Measurements from ENCODE around the gene SLC15A3. TPM values are rescaled to one million over a fixed set of nuclear protein-coding genes. Genes with fewer than 3 reads are reported as not detected.

SLC15A3 gene
- total RNA-seq, 1 experiment from 2014 or later: 10.2 TPM

DNA sequence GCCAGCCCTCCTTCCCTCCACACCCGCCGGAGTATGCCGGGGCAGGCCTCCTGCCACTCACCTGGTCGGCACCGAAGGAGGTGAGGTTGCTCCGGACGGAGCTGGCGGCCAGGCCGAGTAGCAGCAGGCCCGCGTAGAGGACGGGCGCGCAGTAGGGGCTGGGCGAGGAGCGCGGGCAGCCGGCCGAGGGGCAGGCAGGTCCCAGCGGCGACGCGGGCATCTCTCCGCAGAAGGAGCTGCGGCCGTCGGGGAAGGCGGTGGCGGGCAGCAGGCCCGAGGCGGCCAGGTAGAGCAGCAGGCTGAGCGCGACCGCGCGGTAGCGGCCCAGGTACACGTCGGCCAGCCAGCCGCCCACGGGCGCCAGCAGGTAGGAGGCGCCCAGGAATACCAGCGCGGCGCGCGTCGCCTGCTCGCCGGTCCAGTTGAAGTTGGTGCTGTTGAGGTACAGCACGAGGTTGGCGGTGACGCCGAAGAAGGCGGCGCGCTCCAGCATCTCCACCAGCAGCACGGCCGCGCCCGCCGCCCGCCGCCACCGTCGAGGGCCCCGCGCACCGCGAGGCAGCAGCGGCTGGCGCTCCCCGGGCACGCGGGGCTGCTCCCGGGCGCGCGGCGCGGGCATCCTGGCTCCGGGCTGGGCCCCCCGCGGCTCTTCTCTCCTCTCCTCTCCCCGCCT lies 907 bp downstream of the SLC15A3 start (continued):
- TF ChIP-seq ZNF423 (CRISPR knock-in tag; IDR thresholded peaks at IDR 0.05): no peak
- TF ChIP-seq, protein P1, sequence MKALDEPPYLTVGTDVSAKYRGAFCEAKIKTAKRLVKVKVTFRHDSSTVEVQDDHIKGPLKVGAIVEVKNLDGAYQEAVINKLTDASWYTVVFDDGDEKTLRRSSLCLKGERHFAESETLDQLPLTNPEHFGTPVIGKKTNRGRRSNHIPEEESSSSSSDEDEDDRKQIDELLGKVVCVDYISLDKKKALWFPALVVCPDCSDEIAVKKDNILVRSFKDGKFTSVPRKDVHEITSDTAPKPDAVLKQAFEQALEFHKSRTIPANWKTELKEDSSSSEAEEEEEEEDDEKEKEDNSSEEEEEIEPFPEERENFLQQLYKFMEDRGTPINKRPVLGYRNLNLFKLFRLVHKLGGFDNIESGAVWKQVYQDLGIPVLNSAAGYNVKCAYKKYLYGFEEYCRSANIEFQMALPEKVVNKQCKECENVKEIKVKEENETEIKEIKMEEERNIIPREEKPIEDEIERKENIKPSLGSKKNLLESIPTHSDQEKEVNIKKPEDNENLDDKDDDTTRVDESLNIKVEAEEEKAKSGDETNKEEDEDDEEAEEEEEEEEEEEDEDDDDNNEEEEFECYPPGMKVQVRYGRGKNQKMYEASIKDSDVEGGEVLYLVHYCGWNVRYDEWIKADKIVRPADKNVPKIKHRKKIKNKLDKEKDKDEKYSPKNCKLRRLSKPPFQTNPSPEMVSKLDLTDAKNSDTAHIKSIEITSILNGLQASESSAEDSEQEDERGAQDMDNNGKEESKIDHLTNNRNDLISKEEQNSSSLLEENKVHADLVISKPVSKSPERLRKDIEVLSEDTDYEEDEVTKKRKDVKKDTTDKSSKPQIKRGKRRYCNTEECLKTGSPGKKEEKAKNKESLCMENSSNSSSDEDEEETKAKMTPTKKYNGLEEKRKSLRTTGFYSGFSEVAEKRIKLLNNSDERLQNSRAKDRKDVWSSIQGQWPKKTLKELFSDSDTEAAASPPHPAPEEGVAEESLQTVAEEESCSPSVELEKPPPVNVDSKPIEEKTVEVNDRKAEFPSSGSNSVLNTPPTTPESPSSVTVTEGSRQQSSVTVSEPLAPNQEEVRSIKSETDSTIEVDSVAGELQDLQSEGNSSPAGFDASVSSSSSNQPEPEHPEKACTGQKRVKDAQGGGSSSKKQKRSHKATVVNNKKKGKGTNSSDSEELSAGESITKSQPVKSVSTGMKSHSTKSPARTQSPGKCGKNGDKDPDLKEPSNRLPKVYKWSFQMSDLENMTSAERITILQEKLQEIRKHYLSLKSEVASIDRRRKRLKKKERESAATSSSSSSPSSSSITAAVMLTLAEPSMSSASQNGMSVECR (CRISPR knock-in tag; IDR thresholded peaks at IDR 0.05; ENCODE audit: borderline replicate concordance): 0 out of 2 replicates have a peak, but pooled peaks have one; percentile 18
- no peak for TF ChIP-seq NR1H2 (CRISPR knock-in tag; IDR thresholded peaks at IDR 0.05)
- peak; percentile 58; the same call in 1 of the 2 replicates for TF ChIP-seq ZNF317 (CRISPR knock-in tag; IDR thresholded peaks at IDR 0.05; ENCODE audit: borderline replicate concordance, low read depth)
- TF ChIP-seq NFE2L1 (CRISPR knock-in tag; IDR thresholded peaks at IDR 0.05): 0 out of 2 replicates have a peak, but pooled peaks have one; percentile 76
- TF ChIP-seq JUN (CRISPR knock-in tag; IDR thresholded peaks at IDR 0.05): peak; percentile 82
- TF ChIP-seq, protein P2, sequence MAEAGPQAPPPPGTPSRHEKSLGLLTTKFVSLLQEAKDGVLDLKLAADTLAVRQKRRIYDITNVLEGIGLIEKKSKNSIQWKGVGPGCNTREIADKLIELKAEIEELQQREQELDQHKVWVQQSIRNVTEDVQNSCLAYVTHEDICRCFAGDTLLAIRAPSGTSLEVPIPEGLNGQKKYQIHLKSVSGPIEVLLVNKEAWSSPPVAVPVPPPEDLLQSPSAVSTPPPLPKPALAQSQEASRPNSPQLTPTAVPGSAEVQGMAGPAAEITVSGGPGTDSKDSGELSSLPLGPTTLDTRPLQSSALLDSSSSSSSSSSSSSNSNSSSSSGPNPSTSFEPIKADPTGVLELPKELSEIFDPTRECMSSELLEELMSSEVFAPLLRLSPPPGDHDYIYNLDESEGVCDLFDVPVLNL (CRISPR knock-in tag; IDR thresholded peaks at IDR 0.05; ENCODE audit: borderline replicate concordance, low read depth): peak; percentile 13; the same call in 1 of the 2 replicates
- TF ChIP-seq JAZF1 (CRISPR knock-in tag; IDR thresholded peaks at IDR 0.05): no peak
- TF ChIP-seq TP53 (CRISPR knock-in tag; IDR thresholded peaks at IDR 0.05): peak; percentile 90; the same call in 1 of the 2 replicates
- 0 out of 2 replicates have a peak, but pooled peaks have one; percentile 32 for TF ChIP-seq TCF7 (CRISPR knock-in tag; IDR thresholded peaks at IDR 0.05; ENCODE audit: low read depth)
- TF ChIP-seq NR3C1 (CRISPR knock-in tag; conservative IDR thresholded peaks at IDR 0.05; ENCODE audit: low read depth): peak; percentile 78; the same call in 1 of the 2 replicates
- TF ChIP-seq, protein P3, sequence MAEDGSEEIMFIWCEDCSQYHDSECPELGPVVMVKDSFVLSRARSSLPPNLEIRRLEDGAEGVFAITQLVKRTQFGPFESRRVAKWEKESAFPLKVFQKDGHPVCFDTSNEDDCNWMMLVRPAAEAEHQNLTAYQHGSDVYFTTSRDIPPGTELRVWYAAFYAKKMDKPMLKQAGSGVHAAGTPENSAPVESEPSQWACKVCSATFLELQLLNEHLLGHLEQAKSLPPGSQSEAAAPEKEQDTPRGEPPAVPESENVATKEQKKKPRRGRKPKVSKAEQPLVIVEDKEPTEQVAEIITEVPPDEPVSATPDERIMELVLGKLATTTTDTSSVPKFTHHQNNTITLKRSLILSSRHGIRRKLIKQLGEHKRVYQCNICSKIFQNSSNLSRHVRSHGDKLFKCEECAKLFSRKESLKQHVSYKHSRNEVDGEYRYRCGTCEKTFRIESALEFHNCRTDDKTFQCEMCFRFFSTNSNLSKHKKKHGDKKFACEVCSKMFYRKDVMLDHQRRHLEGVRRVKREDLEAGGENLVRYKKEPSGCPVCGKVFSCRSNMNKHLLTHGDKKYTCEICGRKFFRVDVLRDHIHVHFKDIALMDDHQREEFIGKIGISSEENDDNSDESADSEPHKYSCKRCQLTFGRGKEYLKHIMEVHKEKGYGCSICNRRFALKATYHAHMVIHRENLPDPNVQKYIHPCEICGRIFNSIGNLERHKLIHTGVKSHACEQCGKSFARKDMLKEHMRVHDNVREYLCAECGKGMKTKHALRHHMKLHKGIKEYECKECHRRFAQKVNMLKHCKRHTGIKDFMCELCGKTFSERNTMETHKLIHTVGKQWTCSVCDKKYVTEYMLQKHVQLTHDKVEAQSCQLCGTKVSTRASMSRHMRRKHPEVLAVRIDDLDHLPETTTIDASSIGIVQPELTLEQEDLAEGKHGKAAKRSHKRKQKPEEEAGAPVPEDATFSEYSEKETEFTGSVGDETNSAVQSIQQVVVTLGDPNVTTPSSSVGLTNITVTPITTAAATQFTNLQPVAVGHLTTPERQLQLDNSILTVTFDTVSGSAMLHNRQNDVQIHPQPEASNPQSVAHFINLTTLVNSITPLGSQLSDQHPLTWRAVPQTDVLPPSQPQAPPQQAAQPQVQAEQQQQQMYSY (CRISPR knock-in tag; IDR thresholded peaks at IDR 0.05): no peak
- TF ChIP-seq, protein P4, sequence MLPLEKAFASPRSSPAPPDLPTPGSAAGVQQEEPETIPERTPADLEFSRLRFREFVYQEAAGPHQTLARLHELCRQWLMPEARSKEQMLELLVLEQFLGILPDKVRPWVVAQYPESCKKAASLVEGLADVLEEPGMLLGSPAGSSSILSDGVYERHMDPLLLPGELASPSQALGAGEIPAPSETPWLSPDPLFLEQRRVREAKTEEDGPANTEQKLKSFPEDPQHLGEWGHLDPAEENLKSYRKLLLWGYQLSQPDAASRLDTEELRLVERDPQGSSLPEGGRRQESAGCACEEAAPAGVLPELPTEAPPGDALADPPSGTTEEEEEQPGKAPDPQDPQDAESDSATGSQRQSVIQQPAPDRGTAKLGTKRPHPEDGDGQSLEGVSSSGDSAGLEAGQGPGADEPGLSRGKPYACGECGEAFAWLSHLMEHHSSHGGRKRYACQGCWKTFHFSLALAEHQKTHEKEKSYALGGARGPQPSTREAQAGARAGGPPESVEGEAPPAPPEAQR (CRISPR knock-in tag; IDR thresholded peaks at IDR 0.05): no peak
- TF ChIP-seq, protein P5, sequence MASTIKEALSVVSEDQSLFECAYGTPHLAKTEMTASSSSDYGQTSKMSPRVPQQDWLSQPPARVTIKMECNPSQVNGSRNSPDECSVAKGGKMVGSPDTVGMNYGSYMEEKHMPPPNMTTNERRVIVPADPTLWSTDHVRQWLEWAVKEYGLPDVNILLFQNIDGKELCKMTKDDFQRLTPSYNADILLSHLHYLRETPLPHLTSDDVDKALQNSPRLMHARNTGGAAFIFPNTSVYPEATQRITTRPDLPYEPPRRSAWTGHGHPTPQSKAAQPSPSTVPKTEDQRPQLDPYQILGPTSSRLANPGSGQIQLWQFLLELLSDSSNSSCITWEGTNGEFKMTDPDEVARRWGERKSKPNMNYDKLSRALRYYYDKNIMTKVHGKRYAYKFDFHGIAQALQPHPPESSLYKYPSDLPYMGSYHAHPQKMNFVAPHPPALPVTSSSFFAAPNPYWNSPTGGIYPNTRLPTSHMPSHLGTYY (CRISPR knock-in tag; IDR thresholded peaks at IDR 0.05): no peak
- no peak for TF ChIP-seq ZNF138 (CRISPR knock-in tag; conservative IDR thresholded peaks at IDR 0.05)
- TF ChIP-seq, protein P6, sequence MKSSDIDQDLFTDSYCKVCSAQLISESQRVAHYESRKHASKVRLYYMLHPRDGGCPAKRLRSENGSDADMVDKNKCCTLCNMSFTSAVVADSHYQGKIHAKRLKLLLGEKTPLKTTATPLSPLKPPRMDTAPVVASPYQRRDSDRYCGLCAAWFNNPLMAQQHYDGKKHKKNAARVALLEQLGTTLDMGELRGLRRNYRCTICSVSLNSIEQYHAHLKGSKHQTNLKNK (CRISPR knock-in tag; IDR thresholded peaks at IDR 0.05): no peak
- TF ChIP-seq, protein P7, sequence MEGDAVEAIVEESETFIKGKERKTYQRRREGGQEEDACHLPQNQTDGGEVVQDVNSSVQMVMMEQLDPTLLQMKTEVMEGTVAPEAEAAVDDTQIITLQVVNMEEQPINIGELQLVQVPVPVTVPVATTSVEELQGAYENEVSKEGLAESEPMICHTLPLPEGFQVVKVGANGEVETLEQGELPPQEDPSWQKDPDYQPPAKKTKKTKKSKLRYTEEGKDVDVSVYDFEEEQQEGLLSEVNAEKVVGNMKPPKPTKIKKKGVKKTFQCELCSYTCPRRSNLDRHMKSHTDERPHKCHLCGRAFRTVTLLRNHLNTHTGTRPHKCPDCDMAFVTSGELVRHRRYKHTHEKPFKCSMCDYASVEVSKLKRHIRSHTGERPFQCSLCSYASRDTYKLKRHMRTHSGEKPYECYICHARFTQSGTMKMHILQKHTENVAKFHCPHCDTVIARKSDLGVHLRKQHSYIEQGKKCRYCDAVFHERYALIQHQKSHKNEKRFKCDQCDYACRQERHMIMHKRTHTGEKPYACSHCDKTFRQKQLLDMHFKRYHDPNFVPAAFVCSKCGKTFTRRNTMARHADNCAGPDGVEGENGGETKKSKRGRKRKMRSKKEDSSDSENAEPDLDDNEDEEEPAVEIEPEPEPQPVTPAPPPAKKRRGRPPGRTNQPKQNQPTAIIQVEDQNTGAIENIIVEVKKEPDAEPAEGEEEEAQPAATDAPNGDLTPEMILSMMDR (IDR thresholded peaks at IDR 0.05): no peak
- 0 out of 2 replicates have a peak, but pooled peaks have one; percentile 46 for TF ChIP-seq KAT7 (CRISPR knock-in tag; IDR thresholded peaks at IDR 0.05; ENCODE audit: borderline replicate concordance)
- no peak for TF ChIP-seq GRHL2 (CRISPR knock-in tag; IDR thresholded peaks at IDR 0.05; ENCODE audit: insufficient replicate concordance, severe bottlenecking)
- TF ChIP-seq, protein P8, sequence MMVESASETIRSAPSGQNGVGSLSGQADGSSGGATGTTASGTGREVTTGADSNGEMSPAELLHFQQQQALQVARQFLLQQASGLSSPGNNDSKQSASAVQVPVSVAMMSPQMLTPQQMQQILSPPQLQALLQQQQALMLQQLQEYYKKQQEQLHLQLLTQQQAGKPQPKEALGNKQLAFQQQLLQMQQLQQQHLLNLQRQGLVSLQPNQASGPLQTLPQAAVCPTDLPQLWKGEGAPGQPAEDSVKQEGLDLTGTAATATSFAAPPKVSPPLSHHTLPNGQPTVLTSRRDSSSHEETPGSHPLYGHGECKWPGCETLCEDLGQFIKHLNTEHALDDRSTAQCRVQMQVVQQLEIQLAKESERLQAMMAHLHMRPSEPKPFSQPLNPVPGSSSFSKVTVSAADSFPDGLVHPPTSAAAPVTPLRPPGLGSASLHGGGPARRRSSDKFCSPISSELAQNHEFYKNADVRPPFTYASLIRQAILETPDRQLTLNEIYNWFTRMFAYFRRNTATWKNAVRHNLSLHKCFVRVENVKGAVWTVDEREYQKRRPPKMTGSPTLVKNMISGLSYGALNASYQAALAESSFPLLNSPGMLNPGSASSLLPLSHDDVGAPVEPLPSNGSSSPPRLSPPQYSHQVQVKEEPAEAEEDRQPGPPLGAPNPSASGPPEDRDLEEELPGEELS (CRISPR knock-in tag; IDR thresholded peaks at IDR 0.05): peak; percentile 98
- TF ChIP-seq ETV6 (CRISPR knock-in tag; IDR thresholded peaks at IDR 0.05): peak; percentile 85; the same call in 1 of the 2 replicates
